Chondrocyte (in vitro differentiated cells): ENCODE data around the gene PIBF1. TPM values are rescaled to one million over a fixed set of nuclear protein-coding genes. Genes with fewer than 3 reads are reported as not detected.
"Not testable (repeated sequence)": the region's sequence is repeated elsewhere in the genome, so short reads cannot be mapped to it uniquely, and the experiment has no call there.

Experiments used
- DNase-seq: peaks from one replicate; pipeline ENCODE4 v3.0.0; 2021; ENCODE audit warnings: mixed read lengths, low spot score
- H3K27ac Mint-ChIP-seq: one replicate; pipeline ENCODE4 v1.8.0; 2021; ENCODE audit warnings: mild to moderate bottlenecking, moderate library complexity, mixed read lengths; ENCODE audit not compliant: unreplicated experiment
- H3K27me3 Mint-ChIP-seq: 2 replicates; pipeline ENCODE4 v1.8.0; 2021; ENCODE audit warnings: low read depth, mixed read lengths
- H3K36me3 Mint-ChIP-seq: 2 replicates; pipeline ENCODE4 v1.8.0; 2021; ENCODE audit warnings: low read depth, mixed read lengths
- H3K4me1 Mint-ChIP-seq: 2 replicates; pipeline ENCODE4 v1.8.0; 2021; ENCODE audit warnings: low read depth, mild to moderate bottlenecking, mixed read lengths
- H3K4me3 Mint-ChIP-seq: one replicate; pipeline ENCODE4 v1.8.0; 2021; ENCODE audit warnings: mild to moderate bottlenecking, moderate library complexity, mixed read lengths; ENCODE audit not compliant: unreplicated experiment
- H3K9me3 Mint-ChIP-seq: 2 replicates; pipeline ENCODE4 v1.8.0; 2021; ENCODE audit warnings: low read depth, mixed read lengths
- total RNA-seq: library from RNA; stranded (reverse); gene quantifications from 3 replicates; pipeline ENCODE4 v1.2.1, GENCODE V29; 2021
- TF ChIP-seq, protein P1 (sequence below): fragments of 200-600 bp; sonication (generic); IDR thresholded peaks from 2 replicates; pipeline ENCODE4 v1.5.0; 2021; ENCODE audit warnings: antibody characterized with exemption, mild to moderate bottlenecking, moderate library complexity

The PIBF1 gene
- total RNA-seq, 1 donor from 2014 or later, result 18.2 TPM

DNA sequence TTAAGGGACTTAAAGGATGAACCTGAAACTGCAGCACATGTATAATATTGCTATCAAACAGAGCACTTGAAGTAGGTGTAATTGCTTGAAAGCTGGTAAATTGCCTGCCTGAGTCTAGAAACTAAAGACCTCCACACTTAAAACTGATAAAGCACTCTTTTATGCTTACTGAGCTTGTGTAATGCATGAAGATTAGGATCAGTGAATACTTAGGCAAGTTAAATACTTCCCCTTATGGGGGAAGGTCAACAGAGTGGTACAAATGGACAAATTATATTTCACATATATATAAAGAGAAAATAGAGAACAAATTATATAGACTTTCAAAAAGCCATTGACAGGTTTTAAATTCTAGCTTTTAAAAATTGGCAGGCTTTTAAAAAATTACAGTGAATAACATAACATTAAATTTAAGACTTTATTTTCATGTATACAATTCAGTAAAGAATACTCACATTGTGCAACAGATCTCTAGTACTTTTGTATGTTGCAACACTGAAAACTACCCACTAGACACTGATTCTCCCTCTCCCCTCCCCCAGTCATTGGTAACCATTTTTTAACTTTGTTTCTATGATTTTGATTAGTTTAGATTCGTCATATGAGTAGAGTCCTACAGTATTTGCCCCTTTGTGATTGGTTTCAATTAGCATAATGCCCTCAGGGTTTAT lies 23.9 kb downstream of the PIBF1 start:
- no peaks in the 10 kb centered on the region for H3K27me3 Mint-ChIP-seq
- DNase-seq, result no peak
- H3K9me3 Mint-ChIP-seq, result no peaks in the 10 kb centered on the region
- H3K4me3 Mint-ChIP-seq, result no peak overlapping the region
- no peak overlapping the region for H3K27ac Mint-ChIP-seq
- H3K4me1 Mint-ChIP-seq, result peaks cover 6% of the 10 kb centered on the region
- TF ChIP-seq, protein P1, sequence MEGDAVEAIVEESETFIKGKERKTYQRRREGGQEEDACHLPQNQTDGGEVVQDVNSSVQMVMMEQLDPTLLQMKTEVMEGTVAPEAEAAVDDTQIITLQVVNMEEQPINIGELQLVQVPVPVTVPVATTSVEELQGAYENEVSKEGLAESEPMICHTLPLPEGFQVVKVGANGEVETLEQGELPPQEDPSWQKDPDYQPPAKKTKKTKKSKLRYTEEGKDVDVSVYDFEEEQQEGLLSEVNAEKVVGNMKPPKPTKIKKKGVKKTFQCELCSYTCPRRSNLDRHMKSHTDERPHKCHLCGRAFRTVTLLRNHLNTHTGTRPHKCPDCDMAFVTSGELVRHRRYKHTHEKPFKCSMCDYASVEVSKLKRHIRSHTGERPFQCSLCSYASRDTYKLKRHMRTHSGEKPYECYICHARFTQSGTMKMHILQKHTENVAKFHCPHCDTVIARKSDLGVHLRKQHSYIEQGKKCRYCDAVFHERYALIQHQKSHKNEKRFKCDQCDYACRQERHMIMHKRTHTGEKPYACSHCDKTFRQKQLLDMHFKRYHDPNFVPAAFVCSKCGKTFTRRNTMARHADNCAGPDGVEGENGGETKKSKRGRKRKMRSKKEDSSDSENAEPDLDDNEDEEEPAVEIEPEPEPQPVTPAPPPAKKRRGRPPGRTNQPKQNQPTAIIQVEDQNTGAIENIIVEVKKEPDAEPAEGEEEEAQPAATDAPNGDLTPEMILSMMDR, result no peak
- H3K36me3 Mint-ChIP-seq, result peaks cover 17% of the 10 kb centered on the region

DNA sequence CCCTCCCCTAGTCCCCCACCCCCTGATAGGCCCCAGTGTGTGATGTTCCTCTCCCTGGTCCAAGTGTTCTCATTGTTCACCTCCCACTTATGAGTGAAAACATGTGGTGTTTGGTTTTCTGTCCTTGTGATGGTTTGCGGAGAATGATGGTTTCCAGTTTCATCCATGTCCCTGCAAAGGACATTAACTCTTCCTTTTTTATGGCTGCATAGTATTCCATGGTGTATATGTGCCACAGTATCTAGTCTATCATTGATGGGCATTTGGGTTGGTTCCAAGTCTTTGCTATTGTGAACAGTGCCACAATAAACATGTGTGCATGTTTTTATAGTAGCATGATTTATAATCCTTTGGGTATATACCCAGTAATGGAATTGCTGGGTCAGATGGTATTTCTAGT lies 24.6 kb downstream of the PIBF1 start:
- DNase-seq, H3K27me3 Mint-ChIP-seq, H3K4me1 Mint-ChIP-seq, H3K27ac Mint-ChIP-seq, H3K4me3 Mint-ChIP-seq, H3K9me3 Mint-ChIP-seq: not testable (repeated sequence)
- H3K36me3 Mint-ChIP-seq, result peaks cover 15% of the 10 kb centered on the region

DNA sequence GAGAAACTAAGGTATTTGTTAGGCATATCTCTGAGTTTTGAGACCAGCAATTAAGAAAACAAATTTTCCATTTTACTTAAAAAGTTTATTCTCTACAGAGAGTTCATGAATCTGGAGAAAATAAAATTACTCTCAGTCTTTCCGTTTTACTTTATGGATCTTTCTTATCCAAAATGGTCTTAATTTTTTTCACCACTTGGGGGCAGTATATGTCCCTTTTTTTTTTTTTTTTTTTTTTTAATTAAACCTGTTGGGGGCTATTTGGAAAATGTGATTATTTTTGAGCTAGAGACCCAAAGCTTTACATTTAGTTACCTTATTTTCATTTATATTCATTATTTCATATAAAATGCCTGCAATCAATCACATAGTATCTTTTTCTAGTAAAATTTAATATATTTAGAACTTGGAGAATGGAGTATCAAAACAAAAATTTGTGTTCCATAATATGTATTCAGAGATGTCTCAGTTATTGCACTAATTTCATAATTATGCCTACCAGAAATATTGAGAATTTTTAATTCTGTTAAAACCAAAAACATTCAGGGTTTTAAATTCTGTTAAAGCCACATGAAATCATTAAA lies 27.1 kb downstream of the PIBF1 start:
- no peaks in the 10 kb centered on the region for H3K4me1 Mint-ChIP-seq
- no peaks in the 10 kb centered on the region for H3K27me3 Mint-ChIP-seq
- H3K4me3 Mint-ChIP-seq, result no peak overlapping the region
- peaks cover 14% of the 10 kb centered on the region for H3K36me3 Mint-ChIP-seq
- TF ChIP-seq, protein P1, result peak; percentile 91
- no peaks in the 10 kb centered on the region for H3K9me3 Mint-ChIP-seq
- no peak overlapping the region for H3K27ac Mint-ChIP-seq
- no peak for DNase-seq

DNA sequence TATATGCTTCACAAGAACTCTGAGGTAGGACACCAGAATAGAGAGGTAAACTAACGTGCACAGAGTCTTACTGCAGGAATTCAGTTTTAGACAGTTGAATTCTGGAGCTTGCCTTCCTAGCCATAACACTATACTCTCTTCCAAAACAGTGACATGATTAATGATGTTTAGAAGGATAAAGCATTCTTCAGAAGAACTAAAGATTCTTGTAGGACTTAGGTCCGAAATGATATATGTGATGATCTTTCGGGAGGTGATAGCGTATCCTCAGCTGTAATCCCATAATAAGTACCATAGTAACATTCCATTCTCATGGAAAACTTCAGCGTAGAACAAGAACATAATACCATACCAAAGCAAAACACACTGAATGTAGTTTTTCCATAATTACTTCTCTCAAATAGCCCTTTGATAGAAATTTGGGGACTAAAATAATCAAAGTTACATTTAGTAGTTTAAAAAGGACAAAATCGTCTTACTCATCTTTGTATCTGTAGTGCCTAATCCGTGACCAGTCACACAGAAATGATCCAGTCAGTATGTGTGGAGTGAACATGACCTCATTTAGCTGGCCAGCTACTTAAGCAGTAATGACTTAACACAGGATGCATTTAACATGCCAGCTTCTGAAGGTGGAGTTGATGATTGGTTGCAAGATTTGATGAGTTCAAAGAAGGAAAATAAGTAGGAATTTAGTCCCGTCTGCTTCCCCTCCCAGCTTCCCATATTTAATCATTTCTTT lies 38.4 kb downstream of the PIBF1 start:
- Mint-ChIP-seq H3K4me1 (no peaks in the 10 kb centered on the region), H3K9me3 (no peaks in the 10 kb centered on the region), H3K4me3 (no peak overlapping the region), H3K27ac (no peak overlapping the region), H3K27me3 (no peaks in the 10 kb centered on the region), H3K36me3 (peaks cover 8% of the 10 kb centered on the region)
- DNase-seq, result no peak
- TF ChIP-seq, protein P1, result no peak

DNA sequence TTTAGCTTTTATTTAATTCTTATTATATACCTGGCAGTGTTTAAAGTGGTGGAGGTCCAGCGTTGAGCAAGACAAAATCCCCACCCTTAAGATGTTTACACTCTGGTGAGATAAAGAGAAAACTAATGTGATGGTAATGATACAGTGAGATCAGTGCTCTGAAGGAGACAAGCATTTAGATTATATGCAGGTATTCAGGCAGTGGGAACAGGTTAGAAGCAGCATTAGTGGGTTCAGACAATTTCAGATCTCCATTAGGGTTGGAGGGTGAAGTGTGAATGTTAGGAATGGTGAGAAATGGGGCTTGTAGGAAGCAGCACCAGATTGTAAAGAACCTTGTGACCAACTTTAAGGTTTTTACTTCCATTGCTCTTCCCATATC lies 39.0 kb downstream of the PIBF1 start:
- Mint-ChIP-seq H3K9me3 (no peaks in the 10 kb centered on the region), H3K36me3 (peaks cover 8% of the 10 kb centered on the region), H3K27me3 (no peaks in the 10 kb centered on the region), H3K27ac (no peak overlapping the region), H3K4me3 (no peak overlapping the region), H3K4me1 (no peaks in the 10 kb centered on the region)
- DNase-seq, result no peak
- TF ChIP-seq, protein P1, result no peak
